ENCODE results near the gene DIP2A.

- TF ChIP-seq CTCF (conservative IDR thresholded peaks at IDR 0.05) (no peak), EZH2 (IDR thresholded peaks at IDR 0.05; ENCODE audit: low read depth) (no peak)
Observed at GRCh38 chr21:46425571-46425970, 33.1 kb upstream of the DIP2A start.
